Measurements from ENCODE around the gene CARD10. TPM values are rescaled to one million over a fixed set of nuclear protein-coding genes. Genes with fewer than 3 reads are reported as not detected.

The CARD10 gene
- total RNA-seq, 2 donors from 2014 or later: 0.09 to 0.51 TPM

DNA sequence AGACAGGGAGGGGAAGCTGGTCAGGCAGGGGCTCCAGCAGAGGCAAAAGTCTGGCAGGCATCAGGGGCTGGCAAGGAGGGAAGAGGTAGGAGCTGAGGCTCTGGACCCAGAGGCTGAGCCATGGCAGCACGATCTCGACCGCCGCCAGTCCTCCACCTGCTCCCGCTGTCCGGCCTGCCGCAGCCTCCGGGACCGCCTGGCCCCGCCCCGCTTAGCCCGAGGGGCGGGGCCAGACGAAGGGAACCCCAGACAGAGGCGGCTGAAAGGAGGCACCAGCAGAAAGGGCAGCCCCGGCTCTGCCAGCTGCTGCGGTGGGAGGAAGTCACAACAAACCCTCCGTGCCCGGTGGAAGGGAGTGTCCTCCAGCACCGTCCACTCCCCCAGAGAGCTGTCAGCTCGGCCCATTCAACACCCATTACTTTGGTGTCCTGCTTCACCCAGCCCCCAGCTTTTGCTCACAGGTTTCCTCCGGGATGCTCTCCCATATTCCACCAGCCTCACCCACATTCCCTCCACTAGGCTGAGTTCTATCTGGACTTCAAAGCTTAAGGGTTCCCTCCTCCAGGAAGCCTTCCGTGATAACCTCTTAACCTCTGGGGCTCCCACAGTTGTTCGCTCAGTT, 32.9 kb downstream of the CARD10 start, which contains the start of gene MFNG:
Gene MFNG, minus strand, starts transcription at position 161 of the 622 bp plus-strand sequence. CDS start 207 bp downstream, outside the sequence.
- Mint-ChIP-seq H3K36me3 (peaks cover 15 to 27% of the 10 kb centered on the region in 2 donors), H3K9me3 (no peaks in the 10 kb centered on the region), H3K27ac (peak within 1 kb of the TSS; percentile 97)
- DNase-seq (ENCODE audit: low spot score in 2 of 2): peak; percentile 77 to 86
- peak; percentile 71 to 72 for ATAC-seq

DNA sequence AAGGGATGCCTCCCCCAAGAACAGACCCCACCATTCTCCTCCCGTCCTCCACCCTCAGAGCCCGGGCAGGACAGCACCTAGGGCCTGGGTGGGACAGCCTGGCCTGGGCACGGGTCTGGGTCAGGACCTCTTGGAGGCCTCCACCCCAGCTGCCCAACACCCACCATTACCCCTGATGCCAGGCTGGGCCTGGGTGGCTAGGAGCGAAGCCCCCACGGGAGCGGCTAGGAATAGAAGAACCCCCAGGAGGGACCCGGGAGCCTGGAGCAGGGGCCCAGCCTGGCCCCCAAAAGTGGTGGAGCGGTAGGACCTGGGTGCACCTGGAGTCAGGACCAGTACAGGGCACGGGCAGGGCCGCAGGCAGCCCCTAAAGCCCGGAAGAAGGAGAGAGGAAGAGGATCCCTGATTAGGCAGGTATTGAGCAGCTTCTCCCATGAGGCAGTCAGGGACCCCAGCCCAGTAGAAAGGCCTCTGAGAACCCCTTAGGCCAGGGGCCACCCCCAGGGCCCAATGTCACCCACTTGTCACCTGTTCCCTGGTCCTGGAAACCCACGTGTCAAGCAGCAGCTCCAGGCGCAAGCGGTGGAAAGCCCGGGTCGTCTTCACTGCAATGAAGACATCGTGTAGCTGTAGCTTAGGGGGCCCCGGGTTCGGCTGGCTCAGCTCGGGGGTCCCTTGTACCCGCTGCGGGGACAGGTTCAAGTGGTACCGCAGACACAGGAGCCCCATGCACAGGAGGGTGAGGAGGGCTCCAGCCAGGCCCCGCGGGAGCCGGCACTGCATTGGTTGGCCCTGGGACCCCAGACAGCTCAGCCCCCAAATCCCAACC, 33.6 kb downstream of the CARD10 start:
- peaks cover 15 to 27% of the 10 kb centered on the region in 2 donors for H3K36me3 Mint-ChIP-seq
- H3K9me3 Mint-ChIP-seq: no peaks in the 10 kb centered on the region
- DNase-seq (ENCODE audit: low spot score in 2 of 2): peak in 1 of 2 donors; percentile 30
- H3K27ac Mint-ChIP-seq: peak overlapping the region; percentile 97
- peak in 1 of 2 donors; percentile 12 for ATAC-seq

- peaks cover 15 to 27% of the 10 kb centered on the region in 2 donors for H3K36me3 Mint-ChIP-seq
Observed at GRCh38 chr22:37484480-37485394, 34.5 kb downstream of the CARD10 start.

DNA sequence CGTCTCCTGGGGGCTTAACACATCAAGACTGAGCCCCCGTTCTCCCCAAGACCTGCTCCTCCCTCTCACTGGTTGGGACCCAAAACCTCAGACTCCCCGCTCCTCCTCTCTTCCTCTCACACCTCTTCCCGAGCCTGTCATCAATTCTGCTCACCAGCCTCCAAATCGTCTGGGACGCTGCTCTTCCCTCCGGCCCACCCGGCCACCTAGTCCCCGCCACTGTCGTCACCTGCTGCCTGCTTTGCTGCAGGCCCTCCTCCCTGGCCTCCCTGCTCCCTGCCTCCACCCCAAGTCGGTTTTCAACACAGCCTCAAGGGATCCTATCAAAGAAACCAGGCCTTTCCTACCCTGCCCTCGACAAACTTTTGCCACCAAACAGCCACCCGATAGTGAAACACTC, 36.2 kb downstream of the CARD10 start:
- Mint-ChIP-seq H3K27ac (peak overlapping the region; percentile 97 to 98), H3K9me3 (no peaks in the 10 kb centered on the region), H3K36me3 (peaks cover 15 to 27% of the 10 kb centered on the region in 2 donors)
- DNase-seq (ENCODE audit: low spot score in 2 of 2) (no peak), ATAC-seq (no peak)

More at GRCh38 chr22:37484480-37485394, 34.5 kb downstream of the CARD10 start:
- H3K9me3 Mint-ChIP-seq: no peaks in the 10 kb centered on the region
- DNase-seq (ENCODE audit: low spot score in 2 of 2) (peak; percentile 73 to 91), ATAC-seq (peak; percentile 78 to 85)
- peak overlapping the region; percentile 97 for H3K27ac Mint-ChIP-seq

DNA sequence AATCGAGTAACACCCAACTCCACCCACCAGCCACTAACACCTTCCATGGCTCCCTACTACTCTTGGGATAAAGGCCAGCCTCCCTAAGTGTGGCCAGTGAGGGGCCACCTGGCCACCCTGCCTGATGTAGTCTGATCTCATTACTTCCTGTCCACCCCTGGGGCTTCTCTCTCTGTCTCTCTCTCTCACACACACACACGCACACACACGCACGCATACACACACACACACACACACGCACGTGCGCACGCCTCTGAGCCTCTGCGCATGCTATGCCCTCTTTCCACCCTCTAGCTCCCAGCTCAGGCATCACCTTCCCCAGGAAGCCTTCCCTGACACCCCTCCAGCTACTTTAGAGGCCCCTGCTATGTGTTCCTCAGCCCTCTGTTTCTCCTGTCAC, 37.0 kb downstream of the CARD10 start:
- no peak for DNase-seq (ENCODE audit: low spot score in 2 of 2)
- H3K9me3 Mint-ChIP-seq: no peaks in the 10 kb centered on the region
- ATAC-seq: no peak
- H3K36me3 Mint-ChIP-seq: peaks cover 15 to 27% of the 10 kb centered on the region in 2 donors
- H3K27ac Mint-ChIP-seq: peak overlapping the region; percentile 97 to 98

- ATAC-seq: no peak
- DNase-seq (ENCODE audit: low spot score in 2 of 2): no peak
- Mint-ChIP-seq H3K9me3 (no peaks in the 10 kb centered on the region), H3K27ac (peak overlapping the region; percentile 97 to 98), H3K36me3 (peaks cover 15 to 29% of the 10 kb centered on the region in 2 donors)
Observed at GRCh38 chr22:37481347-37481907, 37.8 kb downstream of the CARD10 start.

GRCh38 chr22:37480387-37481346, 38.5 kb downstream of the CARD10 start:
- H3K9me3 Mint-ChIP-seq: no peaks in the 10 kb centered on the region
- H3K27ac Mint-ChIP-seq: peak overlapping the region; percentile 97 to 98
- no peak for ATAC-seq
- DNase-seq (ENCODE audit: low spot score in 2 of 2): no peak
- H3K36me3 Mint-ChIP-seq: peaks cover 15 to 32% of the 10 kb centered on the region in 2 donors

DNA sequence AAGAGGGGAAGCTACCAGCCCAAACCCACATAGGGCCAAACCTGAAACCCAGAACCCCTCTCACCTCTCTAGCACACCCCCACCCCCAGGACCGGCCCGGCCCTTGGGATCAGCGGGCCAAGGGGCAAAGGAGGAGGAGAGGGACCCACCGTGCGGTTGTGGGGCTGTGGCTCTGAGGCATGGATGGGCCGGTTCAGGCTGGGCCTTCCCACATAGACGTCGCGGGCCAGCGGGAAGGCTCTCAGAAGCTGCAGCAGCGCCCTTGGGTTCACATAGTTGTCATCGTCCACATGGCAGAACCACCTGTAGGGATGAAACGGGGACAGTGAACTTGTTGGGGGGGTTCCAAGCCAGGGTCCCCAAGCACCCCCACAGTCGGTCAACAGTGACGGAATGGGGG, 40.0 kb downstream of the CARD10 start:
- no peak for ATAC-seq
- Mint-ChIP-seq H3K36me3 (peaks cover under 1 to 22% of the 10 kb centered on the region in 2 donors), H3K9me3 (no peaks in the 10 kb centered on the region), H3K27ac (peak overlapping the region in 1 of 2 donors; percentile 36)
- no peak for DNase-seq (ENCODE audit: low spot score in 2 of 2)

DNA sequence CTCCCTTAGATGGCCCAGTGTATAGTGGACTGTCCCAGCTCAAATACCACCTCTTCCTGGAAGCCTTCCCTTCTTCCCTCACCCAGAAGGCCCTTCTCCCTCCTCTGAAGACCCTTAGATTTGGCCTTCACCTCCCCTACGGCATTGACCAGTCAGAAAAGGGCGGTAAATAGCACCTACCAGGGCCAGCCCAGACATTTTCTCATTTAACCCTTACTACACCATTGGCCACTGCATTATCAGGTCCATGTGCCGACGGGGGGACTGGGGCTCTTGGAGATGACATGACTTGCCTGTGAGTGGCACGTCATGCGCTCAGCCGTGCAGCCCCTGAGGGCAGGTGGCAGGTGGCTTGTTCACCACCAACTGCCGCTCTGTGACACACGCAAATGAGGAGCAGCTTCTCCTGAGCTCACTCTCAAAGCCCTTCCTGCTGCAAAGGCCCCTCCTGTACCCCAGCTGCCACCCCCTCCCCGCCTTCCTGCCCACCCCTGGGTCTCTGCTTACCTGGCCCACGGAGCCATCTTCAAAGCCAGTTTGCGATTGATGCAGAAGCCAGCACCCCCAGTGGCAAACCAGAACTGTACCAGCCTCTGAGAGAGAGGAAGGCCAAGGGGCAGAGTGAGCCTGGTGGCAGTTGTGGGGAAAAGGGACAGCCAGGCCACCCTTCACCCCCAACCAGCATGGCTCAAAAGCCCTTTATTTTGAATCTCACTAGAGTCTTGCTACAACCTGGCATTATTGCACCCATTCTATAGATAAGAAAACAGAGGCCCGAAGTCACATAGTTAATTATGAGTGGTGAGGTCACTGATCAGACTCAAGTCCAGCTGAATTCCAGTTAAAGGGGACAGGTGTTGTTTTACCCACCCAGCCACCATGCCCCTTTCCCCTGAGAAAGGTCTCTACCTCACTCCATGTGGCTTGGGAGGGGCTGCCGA, 42.6 kb downstream of the CARD10 start:
- no peak for DNase-seq (ENCODE audit: low spot score in 2 of 2)
- ATAC-seq: no peak
- Mint-ChIP-seq H3K9me3 (no peaks in the 10 kb centered on the region), H3K27ac (peak overlapping the region in 1 of 2 donors; percentile 77), H3K36me3 (peaks cover 0 to 9% of the 10 kb centered on the region in 2 donors)

DNA sequence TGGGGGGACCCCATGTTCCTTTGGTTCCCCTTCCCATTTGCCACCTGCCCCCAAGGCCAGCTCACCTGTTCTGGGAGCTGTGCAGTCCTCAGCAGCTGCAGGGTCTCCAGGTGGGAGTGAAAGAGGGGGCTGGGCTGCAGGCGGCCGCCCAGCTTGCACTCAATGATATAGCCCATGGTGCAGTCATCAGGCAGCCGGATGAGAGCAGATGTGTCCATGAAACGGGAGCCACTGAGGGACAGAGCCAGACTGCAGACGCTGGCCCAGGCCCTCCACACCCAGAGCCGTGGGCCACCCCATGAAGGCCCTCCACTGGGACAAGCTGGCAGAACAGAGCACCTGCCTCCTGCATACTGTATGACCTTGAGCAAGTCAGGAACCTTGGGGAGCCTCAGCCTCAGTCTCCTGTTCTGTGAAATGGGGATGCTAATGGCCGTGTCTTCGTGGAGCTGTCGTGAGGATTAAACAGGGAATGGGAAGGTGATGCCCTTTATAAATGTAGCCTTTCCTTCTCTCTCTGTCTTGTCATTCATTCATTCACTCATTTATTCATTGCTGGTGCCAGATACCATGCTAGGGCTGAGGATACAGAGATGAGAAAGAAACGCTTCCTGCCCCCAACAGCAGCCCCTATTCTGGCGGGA, 44.6 kb downstream of the CARD10 start:
- H3K36me3 Mint-ChIP-seq: peaks cover 0 to 23% of the 10 kb centered on the region in 2 donors
- peak in 1 of 2 donors; percentile 13 for ATAC-seq
- peak overlapping the region in 1 of 2 donors; percentile 90 for H3K27ac Mint-ChIP-seq
- H3K9me3 Mint-ChIP-seq: no peaks in the 10 kb centered on the region
- no peak for DNase-seq (ENCODE audit: low spot score in 2 of 2)

DNA sequence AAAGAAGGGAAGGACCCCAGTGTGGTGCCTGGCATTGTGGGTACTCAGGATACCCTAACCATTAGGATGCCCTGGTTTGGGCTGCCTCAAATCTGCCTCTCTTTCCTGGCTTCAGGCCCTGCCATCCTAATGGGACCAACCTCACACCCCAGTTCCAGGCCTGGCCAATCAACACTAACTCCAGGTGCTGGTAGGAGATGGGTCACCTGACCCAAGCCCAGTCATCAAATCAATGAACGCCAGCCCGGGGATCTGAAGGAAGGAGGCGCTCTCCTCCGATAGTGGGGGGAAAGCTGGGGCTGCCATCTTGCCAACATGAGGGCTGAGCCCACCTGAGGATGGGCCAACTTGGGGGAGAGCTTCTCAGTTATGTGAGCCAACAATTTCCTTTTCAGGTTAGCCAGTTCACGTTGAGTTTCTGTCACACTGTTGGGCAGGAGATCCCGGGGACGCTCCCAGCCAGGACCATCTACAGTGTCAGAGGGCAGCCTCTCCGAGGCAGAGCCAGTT, 45.7 kb downstream of the CARD10 start:
- Mint-ChIP-seq H3K27ac (peak overlapping the region; percentile 74 to 79), H3K36me3 (peaks cover 0 to 23% of the 10 kb centered on the region in 2 donors), H3K9me3 (no peaks in the 10 kb centered on the region)
- ATAC-seq (no peak), DNase-seq (ENCODE audit: low spot score in 2 of 2) (no peak)

DNA sequence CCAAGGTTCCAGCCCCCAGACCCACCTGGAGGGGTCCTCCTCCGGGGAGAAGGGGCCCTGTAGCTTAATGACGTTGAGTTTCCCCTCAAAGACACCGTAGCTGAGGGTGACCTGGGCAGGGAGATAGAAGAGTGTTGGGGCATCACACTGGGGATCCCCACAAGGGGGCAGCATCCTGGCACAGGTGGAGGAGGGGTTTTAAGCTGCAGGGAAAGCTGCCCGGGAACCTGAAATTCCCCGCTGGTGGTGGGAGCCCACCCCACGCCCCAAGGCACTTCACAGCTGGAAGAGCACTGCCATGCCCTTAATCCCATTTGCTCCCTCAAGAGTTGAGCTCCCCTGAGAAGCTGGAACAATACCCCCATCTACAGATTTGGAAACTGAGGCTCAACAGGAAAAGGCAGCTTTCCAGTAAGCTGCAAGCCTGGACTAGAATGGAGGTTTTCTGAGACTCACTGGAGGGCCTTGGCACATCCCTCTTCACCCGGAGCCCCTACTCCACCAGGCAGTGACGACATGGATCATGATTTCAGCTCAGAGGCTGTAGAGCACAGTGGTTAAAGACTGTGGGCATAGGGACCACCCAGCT, 46.7 kb downstream of the CARD10 start:
- Mint-ChIP-seq H3K36me3 (peaks cover 0 to 23% of the 10 kb centered on the region in 2 donors), H3K27ac (peak overlapping the region; percentile 74 to 79), H3K9me3 (no peaks in the 10 kb centered on the region)
- DNase-seq (ENCODE audit: low spot score in 2 of 2) (peak in 1 of 2 donors; percentile 39), ATAC-seq (peak; percentile 30 to 36)

DNA sequence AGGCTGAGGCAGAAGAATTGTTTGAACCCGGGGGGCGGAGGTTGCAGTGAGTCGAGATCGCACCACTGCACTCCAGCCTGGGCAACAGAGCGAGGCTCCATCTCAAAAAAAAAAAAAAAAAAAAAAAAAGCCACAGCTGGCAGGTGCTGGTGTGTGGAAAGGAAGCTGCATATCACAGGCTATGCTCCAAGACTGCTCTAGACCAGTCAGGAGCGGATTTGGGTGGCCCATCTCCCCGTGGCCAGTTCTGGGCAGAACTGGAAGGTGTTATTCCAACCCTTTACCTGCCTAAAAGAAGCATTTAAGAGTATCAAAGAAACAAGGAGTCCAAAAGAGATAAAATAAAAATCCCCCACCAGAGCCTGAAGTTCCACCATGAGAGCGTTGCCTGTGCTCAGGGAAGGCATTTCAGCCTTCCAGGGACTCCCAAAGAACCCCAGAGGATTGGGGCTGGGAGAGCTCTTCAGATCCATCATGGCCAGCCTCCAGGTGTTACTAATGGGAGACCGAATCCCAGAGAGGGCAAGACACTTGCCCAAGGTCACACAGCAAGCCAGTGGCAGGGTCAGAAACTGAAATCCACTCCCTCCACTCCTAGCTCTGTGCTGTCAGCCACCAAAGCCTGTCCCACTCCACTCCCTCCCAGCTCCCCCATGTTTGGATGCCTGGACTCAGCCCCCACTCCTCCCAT, 47.3 kb downstream of the CARD10 start:
- peak; percentile 9 to 18 for ATAC-seq
- H3K27ac Mint-ChIP-seq: peak overlapping the region; percentile 65 to 79
- DNase-seq (ENCODE audit: low spot score in 2 of 2): no peak
- H3K36me3 Mint-ChIP-seq: peaks cover 0 to 23% of the 10 kb centered on the region in 2 donors
- no peaks in the 10 kb centered on the region for H3K9me3 Mint-ChIP-seq

Data from activated naive CD4-positive, alpha-beta T cell treated with anti-CD3 and anti-CD28 coated beads, Interleukin-2, amount 50 U/mL, for 72 hours (primary cell).